GM19043 (cell line): ENCODE results near the gene LDLRAD4.
"Not testable (repeated sequence)": the region's sequence is repeated elsewhere in the genome, so short reads cannot be mapped to it uniquely, and the experiment has no call there.

Experiments used
- ATAC-seq: cut with Tn5 transposase; IDR thresholded peaks from one replicate; pipeline ENCODE4 v1.9.1; 2021; ENCODE audit warnings: low read depth; ENCODE audit not compliant: unreplicated experiment

The LDLRAD4 gene

DNA sequence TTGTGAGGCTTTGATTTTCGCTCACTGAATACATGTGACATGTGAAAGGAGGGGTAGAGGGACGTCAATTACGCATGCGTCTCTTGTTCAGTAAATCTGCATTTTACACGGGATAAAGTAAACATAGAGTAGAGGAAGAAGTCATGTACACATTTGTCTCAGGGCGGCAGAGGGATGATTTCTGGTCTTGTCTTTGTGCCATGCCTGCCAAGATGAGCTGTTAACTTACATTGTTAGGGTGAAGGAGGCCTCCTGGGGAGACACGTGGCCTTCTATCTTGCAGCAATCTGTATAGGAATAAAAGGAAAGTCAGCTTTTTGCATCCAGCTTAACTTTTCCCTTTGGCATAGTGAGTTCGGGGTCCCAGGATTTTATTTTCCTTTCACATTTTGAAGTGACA, 106.3 kb downstream of the LDLRAD4 start:
- ATAC-seq, result no peak

- no peak for ATAC-seq
These were observed 109.7 kb downstream of the LDLRAD4 start for GRCh38 chr18:13328213-13328612.

DNA sequence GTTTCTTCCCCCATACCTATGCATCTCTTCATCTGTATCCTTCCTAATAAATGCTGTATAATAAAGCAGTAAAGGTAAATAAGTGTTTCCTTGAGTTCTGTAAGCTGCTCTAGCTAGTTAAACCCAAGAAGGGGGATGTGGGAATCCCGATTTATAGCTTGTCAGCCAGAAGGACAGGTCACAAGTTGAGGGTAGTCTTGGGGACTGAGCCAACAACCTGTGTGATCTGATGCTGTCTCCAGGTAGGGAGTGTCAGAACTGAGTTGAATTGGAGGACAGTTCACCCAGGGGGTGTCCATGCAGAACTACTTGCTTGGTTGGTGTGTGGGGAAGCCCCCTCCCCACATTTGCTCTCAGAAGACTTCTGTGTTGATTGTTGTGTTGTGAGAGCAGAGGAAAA, 112.4 kb downstream of the LDLRAD4 start:
- no peak for ATAC-seq

DNA sequence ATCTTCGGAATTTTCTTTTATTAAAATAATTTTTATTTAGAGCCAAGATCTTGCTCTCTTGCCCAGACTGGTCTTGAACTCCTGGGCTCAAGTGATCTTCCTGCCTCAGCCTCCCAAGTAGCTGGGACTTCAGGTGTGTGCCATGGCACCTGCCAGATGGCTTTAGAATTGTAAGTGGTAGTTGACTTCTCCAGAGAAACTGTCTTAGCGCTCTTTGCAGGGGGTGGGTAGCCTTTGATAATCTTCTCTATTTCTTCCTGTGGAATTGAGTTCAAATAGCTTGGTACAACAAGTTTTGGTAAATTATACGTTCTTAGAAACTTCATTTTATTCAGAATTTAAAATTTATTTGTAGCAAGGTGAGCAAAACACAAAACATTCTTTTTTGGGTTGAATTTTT, 113.3 kb downstream of the LDLRAD4 start:
- ATAC-seq, result no peak

GRCh38 chr18:13332874-13333273, 114.3 kb downstream of the LDLRAD4 start:
- no peak for ATAC-seq

DNA sequence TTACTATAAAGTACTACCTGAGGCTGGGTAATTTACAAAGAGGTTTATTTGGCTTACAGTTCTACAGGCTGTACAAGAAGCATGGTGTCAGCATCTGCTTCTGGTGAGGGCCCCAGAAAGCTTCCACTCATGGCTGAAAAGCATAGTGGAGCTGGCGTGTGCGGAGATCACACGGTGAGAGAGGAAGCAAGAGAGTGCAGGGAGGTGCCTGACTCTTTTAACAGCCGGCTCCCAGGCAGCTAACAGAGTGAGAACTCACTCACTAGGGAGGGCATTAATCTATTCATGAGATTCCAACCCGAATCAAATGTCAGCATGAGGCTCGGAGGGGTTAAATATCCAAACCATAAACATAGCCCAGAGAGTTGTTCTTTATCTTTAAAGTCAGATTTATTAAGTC, 117.3 kb downstream of the LDLRAD4 start:
- ATAC-seq, result no peak

- ATAC-seq, result no peak
These were observed 118.3 kb downstream of the LDLRAD4 start for GRCh38 chr18:13336841-13337240.

DNA sequence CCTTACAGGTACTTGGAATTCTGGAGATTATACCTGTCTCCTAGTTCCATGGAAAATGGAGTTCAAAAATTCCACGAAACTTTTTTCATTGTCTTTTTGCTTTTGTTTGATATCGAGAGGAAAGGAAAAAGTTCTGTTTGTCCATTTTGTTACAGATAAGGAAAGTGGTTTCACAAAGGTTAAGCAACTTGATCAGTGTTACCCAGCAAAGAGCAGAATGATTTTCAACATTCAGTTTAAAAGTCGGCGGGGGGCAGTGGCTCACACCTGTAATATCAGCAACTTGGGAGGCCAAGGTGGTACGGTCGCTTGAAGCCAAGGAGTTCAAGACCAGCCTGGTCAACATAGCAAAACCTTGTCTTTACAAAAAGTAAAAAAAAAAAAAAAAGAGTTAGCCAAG, 118.8 kb downstream of the LDLRAD4 start:
- ATAC-seq, result no peak

- no peak for ATAC-seq
These were observed 119.8 kb downstream of the LDLRAD4 start for GRCh38 chr18:13338318-13338717.

GRCh38 chr18:13339653-13340052, 121.1 kb downstream of the LDLRAD4 start:
- no peak for ATAC-seq

GRCh38 chr18:13346449-13346848, 127.9 kb downstream of the LDLRAD4 start:
- not testable (repeated sequence) for ATAC-seq

DNA sequence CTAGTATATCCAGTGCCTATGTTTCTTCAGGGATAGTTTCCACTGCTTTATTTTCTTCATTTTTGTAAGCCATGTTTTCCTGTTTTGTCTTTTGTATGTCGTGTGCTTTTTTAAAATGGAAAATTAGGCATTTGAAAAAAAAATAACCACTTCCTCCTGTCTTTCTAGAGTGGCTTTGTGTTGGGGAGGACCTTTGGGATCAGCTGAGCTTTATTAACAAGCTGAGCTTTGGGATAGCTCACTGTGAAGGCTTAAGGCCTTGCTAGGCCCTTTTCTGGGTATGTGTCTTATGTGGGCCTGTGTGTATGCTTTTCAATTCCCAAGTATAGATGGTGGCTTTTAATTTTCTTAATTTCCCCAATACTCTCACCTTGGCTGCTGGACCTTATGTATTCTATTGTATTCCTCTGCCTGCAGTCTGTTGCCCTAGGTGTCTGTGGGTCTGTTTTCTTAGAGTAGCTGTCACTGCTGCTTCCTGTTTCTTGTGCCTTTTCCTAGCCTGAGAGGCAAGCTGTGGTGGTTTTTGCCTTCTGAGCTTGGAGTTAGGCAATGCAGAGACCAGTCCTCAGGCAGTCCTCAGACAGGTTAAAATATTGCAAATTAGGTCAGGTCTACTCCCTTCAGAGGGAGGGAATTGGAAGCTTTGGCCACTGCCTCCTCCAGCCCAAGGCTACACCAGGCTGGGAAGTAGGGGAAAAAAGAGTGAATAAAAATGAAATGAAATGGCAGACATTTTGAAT, 134.7 kb downstream of the LDLRAD4 start:
- no peak for ATAC-seq

GRCh38 chr18:13354402-13354801, 135.8 kb downstream of the LDLRAD4 start:
- no peak for ATAC-seq

DNA sequence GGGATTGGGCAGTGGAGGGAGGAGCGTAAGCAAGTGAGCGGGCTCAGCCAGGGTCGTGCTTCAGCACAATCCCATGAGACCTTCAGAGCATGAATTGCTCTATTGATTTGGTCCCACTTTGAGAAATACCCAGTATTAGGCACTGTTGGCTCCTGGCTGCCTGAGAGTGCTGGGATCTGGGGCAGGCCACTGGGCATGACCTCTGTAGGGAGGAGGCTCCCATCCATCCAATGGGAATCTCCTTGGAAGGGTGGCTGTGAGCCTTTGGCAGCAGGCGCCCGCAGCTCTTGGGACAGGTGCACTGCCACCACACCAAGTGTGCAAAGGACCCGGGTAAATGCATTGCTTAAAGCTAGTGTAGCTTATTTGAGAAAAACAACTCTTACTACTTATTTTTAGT, 137.5 kb downstream of the LDLRAD4 start:
- no peak for ATAC-seq

DNA sequence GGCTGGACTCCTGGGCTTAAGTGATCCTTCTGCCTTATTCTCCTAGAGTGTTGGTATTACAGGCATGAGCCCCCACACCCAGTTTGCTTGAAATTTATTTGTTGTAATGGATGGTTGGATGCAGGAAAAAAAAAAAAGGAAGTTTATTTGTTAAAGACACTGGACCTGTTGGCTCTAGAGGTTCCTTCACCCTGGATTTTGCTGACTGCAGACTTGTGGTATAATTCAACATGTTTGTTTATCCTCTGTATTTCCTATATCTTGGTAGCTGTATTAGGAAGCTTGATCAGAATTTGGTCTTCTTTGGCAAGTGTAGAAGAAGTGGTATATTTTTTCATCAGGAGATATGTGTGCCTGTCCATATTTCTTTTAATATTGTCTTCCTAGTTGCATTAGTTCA, 138.7 kb downstream of the LDLRAD4 start:
- ATAC-seq, result no peak

- no peak for ATAC-seq
These were observed 140.7 kb downstream of the LDLRAD4 start for GRCh38 chr18:13359210-13359609.

DNA sequence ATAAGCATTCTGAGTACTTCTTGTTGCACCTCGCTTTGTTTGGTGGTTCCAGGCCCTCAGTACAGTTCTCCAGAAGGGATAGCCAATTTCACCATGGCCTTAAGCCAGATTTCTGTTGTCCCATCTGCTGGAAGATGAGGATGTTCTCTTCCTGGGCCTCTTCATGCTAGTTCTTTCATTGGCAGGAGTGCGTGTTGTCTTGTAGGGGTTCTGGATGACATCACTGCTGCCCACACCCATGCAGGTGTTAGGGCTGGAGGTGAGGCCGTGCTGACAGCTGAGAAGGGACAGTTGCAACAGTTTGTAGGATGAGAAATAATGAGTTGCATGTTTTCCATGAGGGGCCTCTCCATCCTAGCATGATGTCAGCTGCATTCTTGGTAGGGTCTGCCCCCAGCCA, 142.9 kb downstream of the LDLRAD4 start:
- ATAC-seq, result no peak

DNA sequence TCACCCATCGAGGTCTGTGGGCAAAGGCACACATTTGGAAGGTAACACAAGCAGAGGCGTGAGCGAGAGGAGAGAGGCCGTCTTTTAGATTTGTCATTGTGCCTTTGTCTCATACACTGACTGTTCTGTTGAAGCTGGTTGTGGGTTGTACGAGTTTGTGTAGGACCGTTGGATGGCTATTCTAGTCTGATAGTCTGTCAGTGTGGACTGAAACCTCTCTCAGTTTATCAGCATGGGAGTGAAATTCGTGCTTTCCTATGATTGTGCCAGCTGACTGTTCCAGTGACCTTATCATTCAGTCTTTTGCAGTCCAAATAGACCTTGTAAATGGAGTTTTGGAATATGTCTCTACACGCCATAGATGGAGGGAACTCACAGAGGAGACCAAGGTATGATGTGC, 143.5 kb downstream of the LDLRAD4 start:
- ATAC-seq, result no peak

GRCh38 chr18:13362607-13363006, 144.0 kb downstream of the LDLRAD4 start:
- ATAC-seq, result no peak

GRCh38 chr18:13363359-13363758, 144.8 kb downstream of the LDLRAD4 start:
- ATAC-seq, result no peak

GRCh38 chr18:13364721-13365205, 146.2 kb downstream of the LDLRAD4 start:
- ATAC-seq, result no peak

DNA sequence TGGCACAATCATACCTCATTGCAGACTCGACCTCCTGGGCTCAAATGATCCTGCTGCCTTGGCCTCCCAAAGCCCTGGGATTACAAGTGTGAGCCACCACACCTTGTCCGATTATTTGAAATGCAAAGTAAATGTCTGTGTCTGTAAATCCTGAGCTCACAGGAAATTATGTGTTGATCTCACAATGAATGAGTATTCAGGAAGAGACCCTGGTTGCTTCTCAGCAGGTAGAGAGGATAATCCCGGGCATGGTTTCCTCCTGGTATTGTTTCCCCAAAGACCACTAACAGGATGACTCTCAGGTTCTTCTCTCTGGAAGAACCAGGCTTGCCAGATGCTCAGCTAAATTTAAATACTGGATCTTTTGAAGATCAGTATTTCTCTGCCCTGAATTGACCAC, 147.6 kb downstream of the LDLRAD4 start:
- no peak for ATAC-seq

DNA sequence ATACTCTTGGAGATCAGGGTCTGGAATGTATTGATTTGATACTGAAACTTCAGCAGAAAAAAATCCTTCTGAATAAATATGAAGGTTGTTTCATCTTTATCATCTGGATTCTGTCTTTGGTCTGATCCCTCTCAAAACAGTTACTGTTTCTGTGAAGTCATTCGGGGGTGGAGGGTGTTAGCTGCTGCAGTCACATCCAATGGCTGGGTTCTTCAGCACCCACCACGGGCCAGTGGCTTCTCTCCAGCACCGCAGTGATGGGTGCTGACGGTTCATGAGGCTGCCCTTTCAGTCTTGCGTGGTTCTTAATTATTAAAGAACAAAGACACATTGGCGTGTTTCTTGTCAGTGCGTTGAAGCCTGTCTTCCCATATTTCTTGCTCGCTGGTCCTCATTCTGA, 148.0 kb downstream of the LDLRAD4 start:
- no peak for ATAC-seq
